Measurements from ENCODE around the gene RHOXF2B.

Gene RHOXF2B

GRCh38 chrX:120023259-120023658, 54.2 kb downstream of the RHOXF2B start:
- H3K36me3 ChIP-seq (ENCODE audit: insufficient read depth, low read length) = no peaks in the 10 kb centered on the region

DNA sequence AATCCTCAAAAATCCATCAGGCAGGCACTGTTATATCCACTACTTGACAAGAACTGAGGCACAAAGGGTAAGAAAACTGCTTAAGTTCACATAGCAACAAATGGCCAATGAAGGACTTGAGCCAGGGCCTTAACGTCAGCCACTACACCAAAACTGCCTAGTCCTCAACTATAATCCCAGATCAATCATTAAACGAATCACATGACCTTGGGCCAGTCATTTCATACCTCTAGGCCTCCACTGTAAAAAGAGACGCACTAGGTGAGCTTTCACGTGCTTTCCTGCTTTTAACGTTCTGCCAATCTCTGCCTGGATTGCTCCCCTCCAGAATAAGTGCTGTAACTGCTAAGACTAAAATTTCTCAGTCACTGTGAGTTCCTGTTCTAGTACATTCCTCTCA, 54.7 kb downstream of the RHOXF2B start:
- Histone ChIP-seq H3K27me3 (ENCODE audit: insufficient read depth, low read length, poor library complexity) (no peaks in the 10 kb centered on the region), H3K27ac (ENCODE audit: low read length) (no peak overlapping the region), H3K9me3 (ENCODE audit: insufficient read depth, low read length, severe bottlenecking) (no peaks in the 10 kb centered on the region), H3K9ac (ENCODE audit: low read depth, low read length) (no peak overlapping the region), H2AFZ (ENCODE audit: low read depth, low read length) (no peak overlapping the region), H3K4me3 (ENCODE audit: low read depth in 1 of 2, low read length in 2 of 2) (no peak overlapping the region), H4K20me1 (ENCODE audit: insufficient read depth, low read length) (no peaks in the 10 kb centered on the region), H3K4me2 (ENCODE audit: insufficient read depth, low read length) (no peak overlapping the region), H3K79me2 (ENCODE audit: insufficient read depth, low read length) (no peaks in the 10 kb centered on the region), H3K36me3 (ENCODE audit: insufficient read depth, low read length) (no peaks in the 10 kb centered on the region), H3K4me1 (ENCODE audit: insufficient read depth, low read length) (no peaks in the 10 kb centered on the region)
- ATAC-seq (ENCODE audit: insufficient read depth, low read depth) (no peak), DNase-seq (no peak)
- no peak for TF ChIP-seq CTCF (IDR thresholded peaks at IDR 0.05; ENCODE audit: borderline replicate concordance, extremely low read depth, low read length, poor library complexity, severe bottlenecking)
- TF ChIP-seq EZH2 (IDR thresholded peaks at IDR 0.05; ENCODE audit: borderline replicate concordance, low read depth, low read length, severe bottlenecking) = no peak

More at GRCh38 chrX:120023259-120023658, 54.2 kb downstream of the RHOXF2B start:
- H3K79me2 ChIP-seq (ENCODE audit: insufficient read depth, low read length) = no peaks in the 10 kb centered on the region
- DNase-seq (no peak), ATAC-seq (ENCODE audit: insufficient read depth, low read depth) (no peak)
- no peaks in the 10 kb centered on the region for H3K27me3 ChIP-seq (ENCODE audit: insufficient read depth, low read length, poor library complexity)
- no peak overlapping the region for H2AFZ ChIP-seq (ENCODE audit: low read depth, low read length)
- H3K9me3 ChIP-seq (ENCODE audit: insufficient read depth, low read length, severe bottlenecking) = no peaks in the 10 kb centered on the region
- H3K27ac ChIP-seq (ENCODE audit: low read length) = no peak overlapping the region
- H3K4me2 ChIP-seq (ENCODE audit: insufficient read depth, low read length) = no peak overlapping the region
- TF ChIP-seq CTCF (IDR thresholded peaks at IDR 0.05; ENCODE audit: borderline replicate concordance, extremely low read depth, low read length, poor library complexity, severe bottlenecking) = no peak
- no peak for TF ChIP-seq EZH2 (IDR thresholded peaks at IDR 0.05; ENCODE audit: borderline replicate concordance, low read depth, low read length, severe bottlenecking)
- no peaks in the 10 kb centered on the region for H3K4me1 ChIP-seq (ENCODE audit: insufficient read depth, low read length)
- no peak overlapping the region for H3K4me3 ChIP-seq (ENCODE audit: low read depth in 1 of 2, low read length in 2 of 2)
- no peaks in the 10 kb centered on the region for H4K20me1 ChIP-seq (ENCODE audit: insufficient read depth, low read length)
- no peak overlapping the region for H3K9ac ChIP-seq (ENCODE audit: low read depth, low read length)

Data from DND-41 (cell line).